Measurements from ENCODE around the gene DVL1.
A peak's percentile ranks its signal among the peaks of the same experiment; 100 is the strongest.
"Not testable (repeated sequence)": the region's sequence is repeated elsewhere in the genome, so short reads cannot be mapped to it uniquely, and the experiment has no call there.

Gene DVL1
- 49.0 to 53.6 reads per million in 2 donors for total RNA-seq

- peak; percentile 45 to 76 (median 65) for DNase-seq
These were observed at the start of gene DVL1 for GRCh38 chr1:1349256-1350012. Gene DVL1, minus strand, starts transcription at chr1:1349418. Its CDS starts 353 bp downstream, at chr1:1349065.

- DNase-seq: peak in 2 of 5 experiments; percentile 7 to 23
These were observed 49.5 kb upstream of the DVL1 start for GRCh38 chr1:1398677-1399186.

- DNase-seq: peak in 1 of 5 experiments; percentile 36
These were observed 48.8 kb upstream of the DVL1 start for GRCh38 chr1:1397839-1398523.

- DNase-seq: no peak
These were observed 45.9 kb upstream of the DVL1 start for GRCh38 chr1:1395166-1395565.

- no peak for DNase-seq
These were observed 44.9 kb upstream of the DVL1 start for GRCh38 chr1:1394116-1394515.

GRCh38 chr1:1393428-1393827 lies 44.2 kb upstream of the DVL1 start:
- DNase-seq: no peak

- DNase-seq: no peak
These were observed 43.8 kb upstream of the DVL1 start for GRCh38 chr1:1393014-1393413.

- no peak for DNase-seq
These were observed 42.0 kb upstream of the DVL1 start for GRCh38 chr1:1391225-1391624.

GRCh38 chr1:1390675-1391074 lies 41.5 kb upstream of the DVL1 start:
- DNase-seq: no peak

- DNase-seq: peak in 1 of 5 experiments; percentile 32
These were observed 38.9 kb upstream of the DVL1 start for GRCh38 chr1:1388078-1388472.

- DNase-seq: no peak
These were observed 38.2 kb upstream of the DVL1 start for GRCh38 chr1:1387098-1388077.

GRCh38 chr1:1385931-1386330 lies 36.7 kb upstream of the DVL1 start:
- DNase-seq: no peak

- DNase-seq: not testable (repeated sequence)
These were observed 36.1 kb upstream of the DVL1 start for GRCh38 chr1:1385339-1385738.

GRCh38 chr1:1381294-1381693 lies 32.1 kb upstream of the DVL1 start:
- no peak for DNase-seq

- no peak for DNase-seq
These were observed 31.6 kb upstream of the DVL1 start for GRCh38 chr1:1380860-1381259.

GRCh38 chr1:1377540-1378205 lies 28.5 kb upstream of the DVL1 start:
- DNase-seq: no peak

GRCh38 chr1:1376551-1377226 lies 27.5 kb upstream of the DVL1 start:
- no peak for DNase-seq

- DNase-seq: peak; percentile 80 to 100 (median 92)
These were observed 25.9 kb upstream of the DVL1 start, which contains the start of gene AURKAIP1 for GRCh38 chr1:1374929-1375662. Gene AURKAIP1, minus strand, starts transcription at chr1:1375207. Its CDS starts 451 bp downstream, at chr1:1374756.

- no peak for DNase-seq
These were observed 25.3 kb upstream of the DVL1 start for GRCh38 chr1:1374589-1374928.

GRCh38 chr1:1373815-1374588 lies 24.8 kb upstream of the DVL1 start:
- no peak for DNase-seq
